ENCODE data around the gene SRSF9. TPM values are rescaled to one million over a fixed set of nuclear protein-coding genes. Genes with fewer than 3 reads are reported as not detected.

SRSF9 gene
- total RNA-seq, 5 donors from 2014 or later (not counting 1 experiment from before 2014, with no cell fraction given), result 134 to 149 (median 135) TPM

GRCh38 chr12:120474616-120474960 is 5.0 kb upstream of the SRSF9 start:
- H3K27ac Mint-ChIP-seq, result no peak overlapping the region

DNA sequence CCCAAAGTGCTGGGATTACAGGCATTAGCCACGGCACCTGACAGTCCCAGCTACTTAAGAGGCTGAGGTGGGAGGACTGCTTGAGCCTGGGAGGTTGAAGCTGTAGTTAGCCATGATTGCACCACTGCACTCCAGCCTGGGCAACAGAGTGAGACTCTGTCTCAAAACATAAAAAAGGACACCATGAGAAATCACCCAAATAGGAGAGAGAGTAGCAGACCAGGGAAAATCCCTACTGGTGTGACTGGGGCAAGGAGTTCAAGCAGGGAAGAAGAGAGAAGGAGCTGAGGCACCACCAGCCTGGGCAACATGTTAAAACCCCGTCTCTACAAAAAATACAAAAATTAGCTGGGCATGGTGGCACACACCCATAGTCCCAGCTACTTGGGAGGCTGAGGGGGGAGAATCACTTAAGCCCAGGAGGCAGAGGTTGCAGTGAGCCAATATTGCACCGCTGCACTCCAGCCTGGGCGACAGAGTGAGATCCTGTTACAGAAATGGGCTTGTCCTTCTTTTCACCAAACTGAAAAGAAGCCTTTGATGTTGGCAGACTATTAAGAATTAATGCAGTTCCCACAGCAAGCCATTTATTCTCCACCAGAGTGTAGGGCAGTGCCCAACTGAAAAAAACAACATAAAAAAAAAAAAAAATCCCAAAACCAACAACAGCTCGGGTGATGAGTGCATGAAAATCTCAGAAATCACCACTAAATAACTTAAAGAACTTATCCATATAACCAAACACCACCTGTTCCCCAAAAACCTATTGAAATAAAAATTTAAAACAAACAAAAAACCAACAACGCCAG is 4.5 kb upstream of the SRSF9 start:
- H3K27me3 ChIP-seq (replicated peaks in 1 of 2; ENCODE audit: control insufficient read depth in 2 of 2, extremely low read depth in 1 of 2, insufficient read depth in 2 of 2, low read length in 1 of 2), result no peaks in the 10 kb centered on the region
- CTCF ChIA-PET, result interaction anchor here in 1 of 2 donors (0.6 to 1.0 kb wide), 3 partner anchors 27 to 582 kb away, joined by 3 read pairs; no protein-coding TSS in a partner anchor
- Mint-ChIP-seq H3K36me3 (no peaks in the 10 kb centered on the region), H3K4me1 (peaks cover 10 to 24% (median 21%) of the 10 kb centered on the region in 3 donors), H3K27ac (no peak overlapping the region), H3K9me3 (no peaks in the 10 kb centered on the region), H3K27me3 (no peaks in the 10 kb centered on the region), H3K4me3 (no peak overlapping the region)
- no peaks in the 10 kb centered on the region for H3K9me3 ChIP-seq
- H3K4me3 ChIP-seq (ENCODE audit: control insufficient read depth in 1 of 2, extremely low read depth in 1 of 2, low read length in 1 of 2), result no peak overlapping the region
- H3K4me1 ChIP-seq (ENCODE audit: control insufficient read depth in 1 of 2, extremely low read depth in 1 of 2, insufficient read depth in 2 of 2, low read length in 2 of 2), result peaks cover 6 to 16% of the 10 kb centered on the region in 2 experiments
- 85% methylated on average over 3 of the region's 6 CpGs for WGBS (ENCODE audit: insufficient coverage)
- ATAC-seq (replicated peaks in 1 of 4) (no peak), DNase-seq (no peak)
- POLR2A ChIA-PET, result no interaction called here
- H3K36me3 ChIP-seq (ENCODE audit: control insufficient read depth in 2 of 2, extremely low read depth in 1 of 2, insufficient read depth in 1 of 2, low read length in 1 of 2), result no peaks in the 10 kb centered on the region
- H3K27ac ChIP-seq (ENCODE audit: low read length), result no peak overlapping the region

More at GRCh38 chr12:120474616-120474960, 5.0 kb upstream of the SRSF9 start:
- DNase-seq (no peak), ATAC-seq (replicated peaks in 1 of 4) (no peak)
- Histone ChIP-seq H3K27ac (ENCODE audit: low read length) (no peak overlapping the region), H3K4me3 (ENCODE audit: control insufficient read depth in 1 of 2, extremely low read depth in 1 of 2, low read length in 1 of 2) (no peak overlapping the region), H3K9me3 (no peaks in the 10 kb centered on the region), H3K27me3 (replicated peaks in 1 of 2; ENCODE audit: control insufficient read depth in 2 of 2, extremely low read depth in 1 of 2, insufficient read depth in 2 of 2, low read length in 1 of 2) (no peaks in the 10 kb centered on the region), H3K4me1 (ENCODE audit: control insufficient read depth in 1 of 2, extremely low read depth in 1 of 2, insufficient read depth in 2 of 2, low read length in 2 of 2) (peaks cover 6 to 22% of the 10 kb centered on the region in 2 experiments), H3K36me3 (ENCODE audit: control insufficient read depth in 2 of 2, extremely low read depth in 1 of 2, insufficient read depth in 1 of 2, low read length in 1 of 2) (no peaks in the 10 kb centered on the region)
- ChIA-PET POLR2A (no interaction called here), CTCF (interaction anchor here in 1 of 2 donors (0.7 to 1.0 kb wide), 2 partner anchors 26 to 33 kb away, joined by 3 read pairs; no protein-coding TSS in a partner anchor)
- Mint-ChIP-seq H3K9me3 (no peaks in the 10 kb centered on the region), H3K4me3 (no peak overlapping the region), H3K4me1 (peaks cover 10 to 26% (median 24%) of the 10 kb centered on the region in 3 donors), H3K36me3 (no peaks in the 10 kb centered on the region), H3K27me3 (no peaks in the 10 kb centered on the region)
- no CpG with 5 or more reads among the region's 2 CpGs for WGBS (ENCODE audit: insufficient coverage)

GRCh38 chr12:120472521-120472920 is 3.0 kb upstream of the SRSF9 start:
- Mint-ChIP-seq H3K27me3 (no peaks in the 10 kb centered on the region), H3K27ac (no peak overlapping the region), H3K9me3 (no peaks in the 10 kb centered on the region), H3K4me3 (no peak overlapping the region), H3K36me3 (peaks cover 1% of the 10 kb centered on the region), H3K4me1 (peaks cover 18 to 33% (median 33%) of the 10 kb centered on the region in 3 donors)
- H3K4me3 ChIP-seq (ENCODE audit: control insufficient read depth in 1 of 2, extremely low read depth in 1 of 2, low read length in 1 of 2), result no peak overlapping the region
- peaks cover 10 to 24% of the 10 kb centered on the region in 2 experiments for H3K4me1 ChIP-seq (ENCODE audit: control insufficient read depth in 1 of 2, extremely low read depth in 1 of 2, insufficient read depth in 2 of 2, low read length in 2 of 2)
- H3K9me3 ChIP-seq, result no peaks in the 10 kb centered on the region
- no peaks in the 10 kb centered on the region for H3K27me3 ChIP-seq (replicated peaks in 1 of 2; ENCODE audit: control insufficient read depth in 2 of 2, extremely low read depth in 1 of 2, insufficient read depth in 2 of 2, low read length in 1 of 2)
- CTCF ChIA-PET, result interaction anchor here in 1 of 2 donors (0.9 kb wide), 1 partner anchor 10 kb away, joined by 4 read pairs; no protein-coding TSS in a partner anchor
- POLR2A ChIA-PET, result interaction anchor here in 1 of 2 donors (0.5 to 0.7 kb wide), 3 partner anchors 56 to 1411 kb away, joined by 3 to 6 read pairs (median 5); partner anchors contain the start of gene COQ5
- ATAC-seq (replicated peaks in 1 of 4) (no peak), DNase-seq (no peak)
- no peak overlapping the region for H3K27ac ChIP-seq (ENCODE audit: low read length)
- no peaks in the 10 kb centered on the region for H3K36me3 ChIP-seq (ENCODE audit: control insufficient read depth in 2 of 2, extremely low read depth in 1 of 2, insufficient read depth in 1 of 2, low read length in 1 of 2)

GRCh38 chr12:120470150-120470784 is 719 bp upstream of the SRSF9 start:
- H3K27ac Mint-ChIP-seq, result peak overlapping the region; percentile 87 to 90

GRCh38 chr12:120468821-120469449 is 613 bp downstream of the SRSF9 start:
- Mint-ChIP-seq H3K9me3 (no peaks in the 10 kb centered on the region), H3K4me3 (peak overlapping the region; percentile 86 to 88 (median 87)), H3K36me3 (peaks cover 23% of the 10 kb centered on the region), H3K4me1 (peaks cover 45 to 52% (median 50%) of the 10 kb centered on the region in 3 donors), H3K27me3 (no peaks in the 10 kb centered on the region), H3K27ac (peak overlapping the region; percentile 84 to 90)
- ChIA-PET CTCF (interaction anchor here in 1 of 2 donors (1.0 to 2.5 kb wide), 6 partner anchors 10 to 32 kb away, joined by 3 to 14 read pairs (median 5); partner anchors contain the start of genes COX6A1 and DYNLL1), POLR2A (interaction anchor here (0.6 to 1.2 kb wide), 4 partner anchors 10 to 864 kb away, joined by 3 to 5 read pairs (median 4); partner anchors contain the start of gene POP5 (in 1 of the 2))
- peak; percentile 52 to 59 (median 56) for ATAC-seq (replicated peaks in 1 of 4)
- H3K27ac ChIP-seq (ENCODE audit: low read length), result peak overlapping the region; percentile 40
- under 1% methylated on average over 40 of the region's 57 CpGs for WGBS (ENCODE audit: insufficient coverage)
- H3K9me3 ChIP-seq, result no peaks in the 10 kb centered on the region
- H3K4me1 ChIP-seq (ENCODE audit: control insufficient read depth in 1 of 2, extremely low read depth in 1 of 2, insufficient read depth in 2 of 2, low read length in 2 of 2), result peaks cover 10 to 38% of the 10 kb centered on the region in 2 experiments
- H3K36me3 ChIP-seq (ENCODE audit: control insufficient read depth in 2 of 2, extremely low read depth in 1 of 2, insufficient read depth in 1 of 2, low read length in 1 of 2), result peaks cover 0 to 24% of the 10 kb centered on the region in 2 donors
- H3K4me3 ChIP-seq (ENCODE audit: control insufficient read depth in 1 of 2, extremely low read depth in 1 of 2, low read length in 1 of 2), result peak overlapping the region; percentile 72 to 89
- DNase-seq, result peak in 8 of 35 experiments; percentile 3 to 60 (median 43)
- no peaks in the 10 kb centered on the region for H3K27me3 ChIP-seq (replicated peaks in 1 of 2; ENCODE audit: control insufficient read depth in 2 of 2, extremely low read depth in 1 of 2, insufficient read depth in 2 of 2, low read length in 1 of 2)

More at GRCh38 chr12:120470150-120470784, 719 bp upstream of the SRSF9 start:
- Histone ChIP-seq H3K27me3 (replicated peaks in 1 of 2; ENCODE audit: control insufficient read depth in 2 of 2, extremely low read depth in 1 of 2, insufficient read depth in 2 of 2, low read length in 1 of 2) (no peaks in the 10 kb centered on the region), H3K36me3 (ENCODE audit: control insufficient read depth in 2 of 2, extremely low read depth in 1 of 2, insufficient read depth in 1 of 2, low read length in 1 of 2) (peaks cover 0 to 10% of the 10 kb centered on the region in 2 donors), H3K9me3 (no peaks in the 10 kb centered on the region), H3K27ac (ENCODE audit: low read length) (peak overlapping the region; percentile 62), H3K4me1 (ENCODE audit: control insufficient read depth in 1 of 2, extremely low read depth in 1 of 2, insufficient read depth in 2 of 2, low read length in 2 of 2) (peaks cover 10 to 38% of the 10 kb centered on the region in 2 experiments), H3K4me3 (ENCODE audit: control insufficient read depth in 1 of 2, extremely low read depth in 1 of 2, low read length in 1 of 2) (peak overlapping the region; percentile 72 to 80)
- no peaks in the 10 kb centered on the region for H3K9me3 Mint-ChIP-seq
- DNase-seq (peak in 2 of 35 experiments; percentile 7 to 10), ATAC-seq (replicated peaks in 1 of 4) (peak; percentile 20 to 28 (median 21))
- no peaks in the 10 kb centered on the region for H3K27me3 Mint-ChIP-seq
- H3K4me3 Mint-ChIP-seq, result peak overlapping the region; percentile 86 to 88 (median 87)
- POLR2A ChIA-PET, result interaction anchor here in 1 of 2 donors (0.7 kb wide), 1 partner anchor 25 kb away, joined by 3 read pairs; no protein-coding TSS in a partner anchor
- CTCF ChIA-PET, result interaction anchor here (0.5 to 2.5 kb wide), 7 partner anchors 12 to 956 kb away, joined by 3 to 9 read pairs (median 5); partner anchors contain the start of gene DYNLL1 (in 1 of the 2)
- 67% methylated on average over 8 of the region's 26 CpGs for WGBS (ENCODE audit: insufficient coverage)
- H3K4me1 Mint-ChIP-seq, result peaks cover 39 to 55% (median 49%) of the 10 kb centered on the region in 3 donors
- peaks cover 12% of the 10 kb centered on the region for H3K36me3 Mint-ChIP-seq
